Breast epithelium (tissue), 3 donors: ENCODE data around the gene UNC119.

ENCODE experiments used
- POLR2A ChIP-seq: fragments of 450-650 bp; IDR thresholded peaks from one replicate; pipeline ENCODE4 v1.6.1; 2016; ENCODE audit warnings: antibody characterized with exemption, mild to moderate bottlenecking, moderate library complexity
- TF ChIP-seq, protein P1 (sequence below), 3 donors: fragments of 450-650 bp; IDR thresholded peaks; one replicate each; pipeline ENCODE4 v1.5.1; 2016 to 2017; ENCODE audit warnings: antibody characterized with exemption in 3 of 3, mild to moderate bottlenecking in 3 of 3, moderate library complexity in 3 of 3

- no peak for TF ChIP-seq POLR2A
- TF ChIP-seq, protein P1, sequence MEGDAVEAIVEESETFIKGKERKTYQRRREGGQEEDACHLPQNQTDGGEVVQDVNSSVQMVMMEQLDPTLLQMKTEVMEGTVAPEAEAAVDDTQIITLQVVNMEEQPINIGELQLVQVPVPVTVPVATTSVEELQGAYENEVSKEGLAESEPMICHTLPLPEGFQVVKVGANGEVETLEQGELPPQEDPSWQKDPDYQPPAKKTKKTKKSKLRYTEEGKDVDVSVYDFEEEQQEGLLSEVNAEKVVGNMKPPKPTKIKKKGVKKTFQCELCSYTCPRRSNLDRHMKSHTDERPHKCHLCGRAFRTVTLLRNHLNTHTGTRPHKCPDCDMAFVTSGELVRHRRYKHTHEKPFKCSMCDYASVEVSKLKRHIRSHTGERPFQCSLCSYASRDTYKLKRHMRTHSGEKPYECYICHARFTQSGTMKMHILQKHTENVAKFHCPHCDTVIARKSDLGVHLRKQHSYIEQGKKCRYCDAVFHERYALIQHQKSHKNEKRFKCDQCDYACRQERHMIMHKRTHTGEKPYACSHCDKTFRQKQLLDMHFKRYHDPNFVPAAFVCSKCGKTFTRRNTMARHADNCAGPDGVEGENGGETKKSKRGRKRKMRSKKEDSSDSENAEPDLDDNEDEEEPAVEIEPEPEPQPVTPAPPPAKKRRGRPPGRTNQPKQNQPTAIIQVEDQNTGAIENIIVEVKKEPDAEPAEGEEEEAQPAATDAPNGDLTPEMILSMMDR (IDR thresholded peaks at IDR 0.05), result no peak
These were observed 18.4 kb upstream of the UNC119 start for GRCh38 chr17:28570716-28571360.
